ENCODE data around the gene CLMN.

DNA sequence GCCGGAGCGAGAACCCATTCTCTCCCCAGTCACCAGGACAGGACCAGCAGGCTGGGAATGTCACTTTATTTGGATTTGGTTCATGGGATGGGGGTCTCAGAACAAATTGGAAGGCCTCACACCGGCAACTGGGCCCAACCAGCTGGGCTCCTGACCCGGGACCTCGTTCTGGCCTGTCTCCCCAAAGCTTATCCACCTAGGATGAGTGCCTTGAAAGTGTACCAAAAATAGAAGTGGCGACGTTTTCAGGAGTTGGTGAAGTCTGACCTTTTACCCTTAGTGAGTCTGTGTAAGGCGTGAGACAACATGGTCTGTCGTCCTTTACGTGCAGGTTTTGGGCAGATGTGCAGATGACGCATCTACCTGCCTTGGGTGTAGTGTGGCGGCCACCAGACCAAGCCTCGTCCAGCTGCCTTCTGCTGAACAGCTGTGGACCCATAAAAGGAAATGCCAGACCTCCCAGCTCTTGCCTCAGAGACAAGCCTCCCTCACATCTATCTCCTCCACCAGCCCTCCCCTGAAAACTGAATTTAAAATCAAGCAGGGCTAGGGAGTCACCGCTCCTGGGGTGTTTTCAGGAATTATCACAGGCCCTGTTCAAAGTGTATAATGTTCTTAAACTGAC is 36.6 kb upstream of the CLMN start:
- TF ChIP-seq, protein P1, sequence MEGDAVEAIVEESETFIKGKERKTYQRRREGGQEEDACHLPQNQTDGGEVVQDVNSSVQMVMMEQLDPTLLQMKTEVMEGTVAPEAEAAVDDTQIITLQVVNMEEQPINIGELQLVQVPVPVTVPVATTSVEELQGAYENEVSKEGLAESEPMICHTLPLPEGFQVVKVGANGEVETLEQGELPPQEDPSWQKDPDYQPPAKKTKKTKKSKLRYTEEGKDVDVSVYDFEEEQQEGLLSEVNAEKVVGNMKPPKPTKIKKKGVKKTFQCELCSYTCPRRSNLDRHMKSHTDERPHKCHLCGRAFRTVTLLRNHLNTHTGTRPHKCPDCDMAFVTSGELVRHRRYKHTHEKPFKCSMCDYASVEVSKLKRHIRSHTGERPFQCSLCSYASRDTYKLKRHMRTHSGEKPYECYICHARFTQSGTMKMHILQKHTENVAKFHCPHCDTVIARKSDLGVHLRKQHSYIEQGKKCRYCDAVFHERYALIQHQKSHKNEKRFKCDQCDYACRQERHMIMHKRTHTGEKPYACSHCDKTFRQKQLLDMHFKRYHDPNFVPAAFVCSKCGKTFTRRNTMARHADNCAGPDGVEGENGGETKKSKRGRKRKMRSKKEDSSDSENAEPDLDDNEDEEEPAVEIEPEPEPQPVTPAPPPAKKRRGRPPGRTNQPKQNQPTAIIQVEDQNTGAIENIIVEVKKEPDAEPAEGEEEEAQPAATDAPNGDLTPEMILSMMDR (IDR thresholded peaks at IDR 0.05 in 2 of 3, conservative IDR thresholded peaks at IDR 0.05 in 1 of 3; ENCODE audit: borderline replicate concordance in 1 of 3, insufficient read depth in 1 of 3, low read depth in 2 of 3, low read length in 2 of 3), result no peak
- TF ChIP-seq CEBPB (IDR thresholded peaks at IDR 0.05; ENCODE audit: low read depth) (no peak), POLR2AphosphoS5 (IDR thresholded peaks at IDR 0.05; ENCODE audit: low read depth, low read length) (no peak), POLR2A (IDR thresholded peaks at IDR 0.05; ENCODE audit: borderline replicate concordance, extremely low read depth, insufficient read depth, insufficient read length) (no peak), SIN3A (IDR thresholded peaks at IDR 0.05; ENCODE audit: low read depth) (no peak), RAD21 (IDR thresholded peaks at IDR 0.05; ENCODE audit: low read depth) (no peak), MAX (IDR thresholded peaks at IDR 0.05) (no peak), ZFX (IDR thresholded peaks at IDR 0.05) (no peak), REST (IDR thresholded peaks at IDR 0.05; ENCODE audit: low read depth) (no peak), JUND (IDR thresholded peaks at IDR 0.05) (no peak), EZH2 (IDR thresholded peaks at IDR 0.05) (no peak), ZBTB33 (IDR thresholded peaks at IDR 0.05; ENCODE audit: extremely low read depth, insufficient replicate concordance, low read length) (no peak), YY1 (IDR thresholded peaks at IDR 0.05; ENCODE audit: extremely low read depth, insufficient replicate concordance, low read depth, low read length) (no peak)
